ENCODE measurements around the gene CHRM5.
"Not testable (repeated sequence)": the region's sequence is repeated elsewhere in the genome, so short reads cannot be mapped to it uniquely, and the experiment has no call there.

CHRM5 gene

GRCh38 chr15:34013746-34014145 lies 45.4 kb downstream of the CHRM5 start:
- TF ChIP-seq CTCF (IDR thresholded peaks at IDR 0.05; ENCODE audit: low read depth, low read length) = no peak
- no peak overlapping the region for H3K4me3 ChIP-seq (ENCODE audit: low read depth, low read length)
- no peak for DNase-seq (ENCODE audit: low read depth, low spot score)
- in situ Hi-C loops (cut with HindIII; ENCODE audit: low sequenced_read_pairs) = no loop called here

- no peak for TF ChIP-seq CTCF (IDR thresholded peaks at IDR 0.05; ENCODE audit: low read depth, low read length)
- in situ Hi-C loops (cut with HindIII; ENCODE audit: low sequenced_read_pairs) = no loop called here
- peak; percentile 14 for DNase-seq (ENCODE audit: low read depth, low spot score)
- H3K4me3 ChIP-seq (ENCODE audit: low read depth, low read length) = no peak overlapping the region
Measured at GRCh38 chr15:34014556-34014955, 46.3 kb downstream of the CHRM5 start.

- in situ Hi-C loops (cut with HindIII; ENCODE audit: low sequenced_read_pairs) = no loop called here
- no peak for DNase-seq (ENCODE audit: low read depth, low spot score)
- no peak for TF ChIP-seq CTCF (IDR thresholded peaks at IDR 0.05; ENCODE audit: low read depth, low read length)
- no peak overlapping the region for H3K4me3 ChIP-seq (ENCODE audit: low read depth, low read length)
Measured at GRCh38 chr15:34018021-34018645, 49.8 kb downstream of the CHRM5 start.

- H3K4me3 ChIP-seq (ENCODE audit: low read depth, low read length); DNase-seq (ENCODE audit: low read depth, low spot score); in situ Hi-C loops (cut with HindIII; ENCODE audit: low sequenced_read_pairs): not testable (repeated sequence)
Measured at GRCh38 chr15:34018738-34019137, 50.4 kb downstream of the CHRM5 start.

GRCh38 chr15:34019369-34019990 lies 51.2 kb downstream of the CHRM5 start:
- no peak for DNase-seq (ENCODE audit: low read depth, low spot score)
- in situ Hi-C loops (cut with HindIII; ENCODE audit: low sequenced_read_pairs) = no loop called here
- H3K4me3 ChIP-seq (ENCODE audit: low read depth, low read length) = no peak overlapping the region
- TF ChIP-seq CTCF (IDR thresholded peaks at IDR 0.05; ENCODE audit: low read depth, low read length) = no peak

- no peak overlapping the region for H3K4me3 ChIP-seq (ENCODE audit: low read depth, low read length)
- no peak for TF ChIP-seq CTCF (IDR thresholded peaks at IDR 0.05; ENCODE audit: low read depth, low read length)
- in situ Hi-C loops (cut with HindIII; ENCODE audit: low sequenced_read_pairs) = no loop called here
- no peak for DNase-seq (ENCODE audit: low read depth, low spot score)
Measured at GRCh38 chr15:34023907-34024306, 55.6 kb downstream of the CHRM5 start.

- DNase-seq (ENCODE audit: low read depth, low spot score) = no peak
- H3K4me3 ChIP-seq (ENCODE audit: low read depth, low read length) = no peak overlapping the region
- TF ChIP-seq CTCF (IDR thresholded peaks at IDR 0.05; ENCODE audit: low read depth, low read length) = no peak
- in situ Hi-C loops (cut with HindIII; ENCODE audit: low sequenced_read_pairs) = no loop called here
Measured at GRCh38 chr15:34025252-34025651, 57.0 kb downstream of the CHRM5 start.

Measured in astrocyte of the spinal cord (primary cell).